DOHH2 (cell line): Measurements from ENCODE around the gene PDIK1L.

Source experiments
- CTCF ChIP-seq: fragments of 200-600 bp; sonication (generic); IDR thresholded peaks from one replicate; pipeline ENCODE4 v1.5.1; 2014; ENCODE audit warnings: antibody characterized with exemption, mild to moderate bottlenecking, low read depth, low read length; ENCODE audit not compliant: poor library complexity, severe bottlenecking
- EZH2phosphoT487 ChIP-seq: fragments of 200-600 bp; sonication (generic); IDR thresholded peaks from 2 replicates; pipeline ENCODE4 v1.6.1; 2017; ENCODE audit warnings: borderline replicate concordance, mild to moderate bottlenecking, antibody characterized with exemption, low read length, moderate library complexity, mixed read lengths

GRCh38 chr1:26163684-26164035 lies 52.0 kb downstream of the PDIK1L start:
- TF ChIP-seq CTCF = no peak
- TF ChIP-seq EZH2phosphoT487 = no peak
